ENCODE results near the gene C1orf35. TPM values are rescaled to one million over a fixed set of nuclear protein-coding genes. Genes with fewer than 3 reads are reported as not detected.

The C1orf35 gene
- 10.4 and 13.4 TPM in 2 replicates for total RNA-seq

GRCh38 chr1:228102791-228103620 is at the start of gene C1orf35:
Gene C1orf35, minus strand, starts transcription at chr1:228103325. Its CDS starts 98 bp downstream, at chr1:228103227.

GRCh38 chr1:228149406-228150119 is 46.4 kb upstream of the C1orf35 start, which contains the start of gene GJC2:
Gene GJC2, plus strand, starts transcription at chr1:228149930. Its CDS starts 7,829 bp downstream, at chr1:228157759.

GRCh38 chr1:228139931-228140723 is 37.0 kb upstream of the C1orf35 start, which contains the start of gene GUK1:
Gene GUK1, plus strand, starts transcription at chr1:228140279. Its CDS starts 24 bp downstream, at chr1:228140303.

GRCh38 chr1:228109073-228109961 is 6.2 kb upstream of the C1orf35 start, which contains the start of gene MRPL55:
Gene MRPL55, minus strand, starts transcription at chr1:228109299. Its CDS starts 1,039 bp downstream, at chr1:228108260.

GRCh38 chr1:228082214-228082917 is 20.8 kb downstream of the C1orf35 start, which contains the start of gene ARF1:
Gene ARF1, plus strand, starts transcription at chr1:228082708. Its CDS starts 14,407 bp downstream, at chr1:228097115.

Other genes starting within 250 kb of the C1orf35 start
- gene WNT9A, start 155.4 kb downstream of the C1orf35 start, total RNA-seq, result 0.12 TPM in 1 of 2 replicates, not detected in the other
- gene WNT3A, start 96.3 kb downstream of the C1orf35 start, total RNA-seq, result not detected in 2 replicates
- gene ARF1, start 20.6 kb downstream of the C1orf35 start, total RNA-seq, result 270 and 296 TPM in 2 replicates
- 60.0 and 69.2 TPM in 2 replicates for gene MRPL55, start 6.0 kb upstream of the C1orf35 start, total RNA-seq
- gene GUK1, start 37.0 kb upstream of the C1orf35 start, total RNA-seq, result 263 and 302 TPM in 2 replicates
- 0.37 and 0.49 TPM in 2 replicates for gene GJC2, start 46.6 kb upstream of the C1orf35 start, total RNA-seq
- gene IBA57, start 62.5 kb upstream of the C1orf35 start, total RNA-seq, result 3.2 and 6.6 TPM in 2 replicates
- 4.8 and 6.0 TPM in 2 replicates for gene OBSCN, start 104.7 kb upstream of the C1orf35 start, total RNA-seq

All from cardiac ventricle fibroblast (primary cell).